Tibial nerve (tissue), 4 donors: Measurements from ENCODE around the gene PLCB3. TPM values are rescaled to one million over a fixed set of nuclear protein-coding genes. Genes with fewer than 3 reads are reported as not detected.

Experiments
- DNase-seq, 2 donors: peaks; one replicate each; pipeline ENCODE4 v3.0.0-alpha.2; 2019; ENCODE audit warnings: low spot score in 2 of 2
- H3K27ac ChIP-seq, 4 donors: fragments of 200-600 bp; sonication (generic) in 3 of 4; one replicate each; pipeline ENCODE4 v1.5.1; 2017 to 2019; ENCODE audit warnings: mild to moderate bottlenecking in 1 of 4
- H3K27me3 ChIP-seq, 2 donors: fragments of 200-600 bp; sonication (generic) in 1 of 2; one replicate each; pipeline versions ENCODE4 v1.5.1 to v1.6.0; 2017 to 2019
- H3K36me3 ChIP-seq, 3 donors: fragments of 200-600 bp; sonication (generic); one replicate each; pipeline ENCODE4 v1.5.1; 2018 to 2019
- H3K4me1 ChIP-seq, 4 donors: fragments of 200-600 bp; sonication (generic) in 3 of 4; one replicate each; pipeline ENCODE4 v1.5.1; 2017 to 2019
- H3K4me3 ChIP-seq, 4 donors: fragments of 200-600 bp; sonication (generic) in 3 of 4; one replicate each; pipeline ENCODE4 v1.5.1; 2017 to 2019; ENCODE audit warnings: mild to moderate bottlenecking in 1 of 4, moderate library complexity in 1 of 4
- H3K9me3 ChIP-seq, 4 donors: fragments of 200-600 bp; sonication (generic) in 3 of 4; one replicate each; pipeline ENCODE4 v1.5.1; 2017 to 2019
- EP300 ChIP-seq, 2 donors: sonication (generic); formaldehyde crosslinking; IDR thresholded peaks; one replicate each; pipeline ENCODE4 v1.6.1; 2017; ENCODE audit warnings: antibody characterized with exemption in 2 of 2, mild to moderate bottlenecking in 1 of 2
- POLR2A ChIP-seq, 2 donors: fragments of 450-650 bp; IDR thresholded peaks; one replicate each; pipeline ENCODE4 v1.6.1; 2017; ENCODE audit warnings: antibody characterized with exemption in 2 of 2, mild to moderate bottlenecking in 2 of 2, moderate library complexity in 2 of 2
- WGBS, 2 donors: methylation state at CpG; one replicate each; pipeline ENCODE4 v1.1.5; 2018; 5-methylcytosine and 5-hydroxymethylcytosine counted together
- total RNA-seq, 4 donors: library from RNA; depleted of rRNA; stranded (reverse); fragments of >200 nt; gene quantifications; one replicate each; pipeline ENCODE4 v1.1.0, GENCODE V29; 2016
- TF ChIP-seq, protein P1 (sequence below), 5 experiments: fragments of 200-600 bp in 3 of 5; fragments of 450-650 bp in 2 of 5; sonication (generic) in 3 of 5; IDR thresholded peaks; one replicate each; pipeline ENCODE4 v1.5.1; 2016 to 2019; ENCODE audit warnings: antibody characterized with exemption in 5 of 5, mild to moderate bottlenecking in 3 of 5, moderate library complexity in 2 of 5

Gene PLCB3
- total RNA-seq, 4 donors from 2014 or later: 18.0 to 44.4 (median 27.1) TPM

- peaks cover 0 to 89% (median 6%) of the 10 kb centered on the region in 3 donors for H3K36me3 ChIP-seq
- no peak for DNase-seq
- whole genome bisulfite sequencing, 2 donors: 69 to 72% methylated on average over 16 to 28 of the region's 29 CpGs
- TF ChIP-seq EP300 (IDR thresholded peaks at IDR 0.05) (no peak), POLR2A (IDR thresholded peaks at IDR 0.05) (no peak)
- TF ChIP-seq, protein P1, sequence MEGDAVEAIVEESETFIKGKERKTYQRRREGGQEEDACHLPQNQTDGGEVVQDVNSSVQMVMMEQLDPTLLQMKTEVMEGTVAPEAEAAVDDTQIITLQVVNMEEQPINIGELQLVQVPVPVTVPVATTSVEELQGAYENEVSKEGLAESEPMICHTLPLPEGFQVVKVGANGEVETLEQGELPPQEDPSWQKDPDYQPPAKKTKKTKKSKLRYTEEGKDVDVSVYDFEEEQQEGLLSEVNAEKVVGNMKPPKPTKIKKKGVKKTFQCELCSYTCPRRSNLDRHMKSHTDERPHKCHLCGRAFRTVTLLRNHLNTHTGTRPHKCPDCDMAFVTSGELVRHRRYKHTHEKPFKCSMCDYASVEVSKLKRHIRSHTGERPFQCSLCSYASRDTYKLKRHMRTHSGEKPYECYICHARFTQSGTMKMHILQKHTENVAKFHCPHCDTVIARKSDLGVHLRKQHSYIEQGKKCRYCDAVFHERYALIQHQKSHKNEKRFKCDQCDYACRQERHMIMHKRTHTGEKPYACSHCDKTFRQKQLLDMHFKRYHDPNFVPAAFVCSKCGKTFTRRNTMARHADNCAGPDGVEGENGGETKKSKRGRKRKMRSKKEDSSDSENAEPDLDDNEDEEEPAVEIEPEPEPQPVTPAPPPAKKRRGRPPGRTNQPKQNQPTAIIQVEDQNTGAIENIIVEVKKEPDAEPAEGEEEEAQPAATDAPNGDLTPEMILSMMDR (IDR thresholded peaks at IDR 0.05): no peak
- H3K9me3 ChIP-seq: no peaks in the 10 kb centered on the region
- no peak overlapping the region for H3K27ac ChIP-seq
- H3K27me3 ChIP-seq: no peaks in the 10 kb centered on the region
- H3K4me3 ChIP-seq: no peak overlapping the region
- H3K4me1 ChIP-seq: peaks cover 0 to 17% (median 13%) of the 10 kb centered on the region in 4 donors
Measured at GRCh38 chr11:64263021-64263946, 12.0 kb downstream of the PLCB3 start.

DNA sequence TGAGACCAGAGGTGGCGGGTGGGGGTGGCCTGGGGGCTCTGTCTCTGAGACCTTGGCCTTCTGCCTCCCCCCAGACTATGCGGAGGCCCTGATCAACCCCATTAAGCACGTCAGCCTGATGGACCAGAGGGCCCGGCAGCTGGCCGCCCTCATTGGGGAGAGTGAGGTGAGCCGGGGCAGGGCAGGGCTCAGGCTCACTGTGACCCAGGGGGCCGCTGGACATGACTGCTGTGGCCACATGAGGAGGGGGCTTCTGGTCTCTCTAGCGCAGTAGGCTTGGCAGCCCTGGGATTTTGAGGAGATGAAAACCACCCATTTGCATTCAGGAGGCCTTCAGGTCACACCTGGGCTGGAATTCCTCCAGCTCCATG is 12.6 kb downstream of the PLCB3 start:
- Histone ChIP-seq H3K36me3 (peaks cover 0 to 82% (median 3%) of the 10 kb centered on the region in 3 donors), H3K27me3 (no peaks in the 10 kb centered on the region), H3K4me1 (peaks cover 0 to 23% (median 20%) of the 10 kb centered on the region in 4 donors), H3K27ac (no peak overlapping the region), H3K9me3 (no peaks in the 10 kb centered on the region), H3K4me3 (no peak overlapping the region)
- WGBS, 2 donors: 79 to 87% methylated on average over 8 of the region's 8 CpGs
- no peak for DNase-seq
- TF ChIP-seq EP300 (IDR thresholded peaks at IDR 0.05) (no peak), POLR2A (IDR thresholded peaks at IDR 0.05) (no peak)
- TF ChIP-seq, protein P1 (IDR thresholded peaks at IDR 0.05): no peak

DNA sequence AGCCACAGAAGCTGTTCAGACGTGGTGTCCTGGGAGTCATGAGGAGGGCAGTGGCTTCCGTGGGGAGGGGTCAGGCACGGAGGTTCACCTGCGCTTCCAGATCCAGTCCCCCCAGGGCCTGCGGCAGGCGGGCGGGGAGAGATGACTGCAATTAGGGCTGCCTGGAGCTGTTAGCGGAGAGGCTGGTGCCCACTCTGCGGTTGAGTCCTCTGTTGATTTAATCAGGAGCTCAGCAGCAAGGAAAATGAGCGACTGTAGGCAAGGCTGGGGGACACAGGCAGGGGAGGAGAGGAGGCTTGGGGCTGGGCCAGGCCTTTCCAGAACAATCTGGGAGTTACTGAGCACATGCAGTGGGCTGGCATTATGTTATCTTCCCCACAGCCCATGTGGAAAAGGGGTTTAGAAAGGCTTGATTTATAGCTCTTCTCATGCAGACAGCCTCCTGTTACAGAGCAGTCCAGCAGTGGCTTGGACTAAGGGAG is 13.1 kb downstream of the PLCB3 start:
- Histone ChIP-seq H3K27me3 (no peaks in the 10 kb centered on the region), H3K4me3 (no peak overlapping the region), H3K36me3 (peaks cover 0 to 78% (median 0%) of the 10 kb centered on the region in 3 donors), H3K27ac (no peak overlapping the region), H3K9me3 (no peaks in the 10 kb centered on the region), H3K4me1 (peaks cover 0 to 27% (median 21%) of the 10 kb centered on the region in 4 donors)
- DNase-seq: no peak
- WGBS, 2 donors: 83 to 89% methylated on average over 10 of the region's 10 CpGs
- TF ChIP-seq EP300 (IDR thresholded peaks at IDR 0.05) (no peak), POLR2A (IDR thresholded peaks at IDR 0.05) (no peak)
- TF ChIP-seq, protein P1 (IDR thresholded peaks at IDR 0.05): no peak

DNA sequence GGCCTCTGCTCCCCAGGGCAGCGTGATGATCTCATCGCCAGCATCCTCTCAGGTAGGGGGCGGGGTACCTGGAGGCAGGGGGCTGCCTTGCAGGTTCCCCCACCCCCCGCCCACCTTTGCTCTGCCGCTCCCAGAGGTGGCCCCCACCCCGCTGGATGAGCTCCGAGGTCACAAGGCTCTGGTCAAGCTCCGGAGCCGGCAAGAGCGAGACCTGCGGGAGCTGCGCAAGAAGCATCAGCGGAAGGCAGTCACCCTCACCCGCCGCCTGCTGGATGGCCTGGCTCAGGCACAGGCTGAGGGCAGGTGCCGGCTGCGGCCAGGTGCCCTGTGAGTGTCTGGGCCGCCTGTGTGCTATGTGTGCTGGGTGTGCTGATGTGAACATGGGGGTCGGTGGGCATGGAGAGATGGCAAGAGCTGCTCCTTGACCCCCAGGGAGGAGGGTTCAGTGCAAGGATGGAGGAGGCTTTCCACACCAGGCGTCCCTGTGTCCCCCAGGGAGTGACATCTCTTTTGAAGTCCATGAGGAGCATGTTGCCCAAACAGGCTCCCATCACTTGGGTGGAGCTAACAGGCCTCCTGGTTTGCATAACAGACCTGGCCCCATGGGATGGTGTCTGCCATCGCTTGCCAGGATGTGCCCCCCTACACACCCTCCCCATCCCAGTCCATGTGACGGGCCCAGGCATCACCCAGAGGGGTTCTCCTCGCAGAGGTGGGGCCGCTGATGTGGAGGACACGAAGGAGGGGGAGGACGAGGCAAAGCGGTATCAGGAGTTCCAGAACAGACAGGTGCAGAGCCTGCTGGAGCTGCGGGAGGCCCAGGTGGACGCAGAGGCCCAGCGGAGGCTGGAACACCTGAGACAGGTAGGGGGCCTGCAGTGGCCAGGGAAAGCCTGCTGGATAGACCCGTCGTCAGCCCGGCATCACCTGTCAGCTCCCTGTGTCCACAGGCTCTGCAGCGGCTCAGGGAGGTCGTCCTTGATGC is 14.1 kb downstream of the PLCB3 start:
- no peak for TF ChIP-seq EP300 (IDR thresholded peaks at IDR 0.05)
- TF ChIP-seq, protein P1 (IDR thresholded peaks at IDR 0.05): no peak
- no peak for TF ChIP-seq POLR2A (IDR thresholded peaks at IDR 0.05)
- Histone ChIP-seq H3K27me3 (no peaks in the 10 kb centered on the region), H3K4me1 (peaks cover 0 to 27% (median 21%) of the 10 kb centered on the region in 4 donors), H3K9me3 (no peaks in the 10 kb centered on the region), H3K36me3 (peaks cover 0 to 67% (median 0%) of the 10 kb centered on the region in 3 donors), H3K4me3 (no peak overlapping the region), H3K27ac (no peak overlapping the region)
- no peak for DNase-seq
- 91% methylated on average over 33 of the region's 35 CpGs for WGBS, 2 donors
